ENCODE data around the gene DNTT.

Gene DNTT

GRCh38 chr10:96311180-96311715, 7.0 kb downstream of the DNTT start:
- DNase-seq: no peak

GRCh38 chr10:96313344-96313743, 9.1 kb downstream of the DNTT start:
- no peak for DNase-seq

- no peak for DNase-seq
Measured at GRCh38 chr10:96317067-96317833, 13.0 kb downstream of the DNTT start.

- no peak for DNase-seq
Measured at GRCh38 chr10:96319754-96320474, 15.7 kb downstream of the DNTT start.

GRCh38 chr10:96321822-96322221, 17.6 kb downstream of the DNTT start:
- DNase-seq: no peak

- no peak for DNase-seq
Measured at GRCh38 chr10:96322275-96322674, 18.0 kb downstream of the DNTT start.

- DNase-seq: no peak
Measured at GRCh38 chr10:96324447-96324846, 20.2 kb downstream of the DNTT start.

GRCh38 chr10:96325719-96326373, 21.6 kb downstream of the DNTT start:
- DNase-seq: no peak

GRCh38 chr10:96327462-96327861, 23.2 kb downstream of the DNTT start:
- DNase-seq: no peak

- DNase-seq: no peak
Measured at GRCh38 chr10:96333101-96333500, 28.9 kb downstream of the DNTT start.

- peak; percentile 40 for DNase-seq
Measured at GRCh38 chr10:96334616-96335526, 30.6 kb downstream of the DNTT start.

GRCh38 chr10:96337106-96337505, 32.9 kb downstream of the DNTT start:
- no peak for DNase-seq

- DNase-seq: no peak
Measured at GRCh38 chr10:96338279-96338925, 34.2 kb downstream of the DNTT start.

- no peak for DNase-seq
Measured at GRCh38 chr10:96339383-96339782, 35.1 kb downstream of the DNTT start.

GRCh38 chr10:96339956-96340904, 36.0 kb downstream of the DNTT start:
- peak; percentile 47 for DNase-seq

GRCh38 chr10:96341219-96342182, 37.3 kb downstream of the DNTT start:
- no peak for DNase-seq

- DNase-seq: no peak
Measured at GRCh38 chr10:96342402-96342801, 38.2 kb downstream of the DNTT start.

- no peak for DNase-seq
Measured at GRCh38 chr10:96344178-96344577, 39.9 kb downstream of the DNTT start.

GRCh38 chr10:96345222-96345621, 41.0 kb downstream of the DNTT start:
- no peak for DNase-seq

- no peak for DNase-seq
Measured at GRCh38 chr10:96346295-96346694, 42.1 kb downstream of the DNTT start.

All from NCI-H1694 (cell line).